Measurements from ENCODE around the gene PPP2R3A.
"Not testable (repeated sequence)": the region's sequence is repeated elsewhere in the genome, so short reads cannot be mapped to it uniquely, and the experiment has no call there.

PPP2R3A gene

DNA sequence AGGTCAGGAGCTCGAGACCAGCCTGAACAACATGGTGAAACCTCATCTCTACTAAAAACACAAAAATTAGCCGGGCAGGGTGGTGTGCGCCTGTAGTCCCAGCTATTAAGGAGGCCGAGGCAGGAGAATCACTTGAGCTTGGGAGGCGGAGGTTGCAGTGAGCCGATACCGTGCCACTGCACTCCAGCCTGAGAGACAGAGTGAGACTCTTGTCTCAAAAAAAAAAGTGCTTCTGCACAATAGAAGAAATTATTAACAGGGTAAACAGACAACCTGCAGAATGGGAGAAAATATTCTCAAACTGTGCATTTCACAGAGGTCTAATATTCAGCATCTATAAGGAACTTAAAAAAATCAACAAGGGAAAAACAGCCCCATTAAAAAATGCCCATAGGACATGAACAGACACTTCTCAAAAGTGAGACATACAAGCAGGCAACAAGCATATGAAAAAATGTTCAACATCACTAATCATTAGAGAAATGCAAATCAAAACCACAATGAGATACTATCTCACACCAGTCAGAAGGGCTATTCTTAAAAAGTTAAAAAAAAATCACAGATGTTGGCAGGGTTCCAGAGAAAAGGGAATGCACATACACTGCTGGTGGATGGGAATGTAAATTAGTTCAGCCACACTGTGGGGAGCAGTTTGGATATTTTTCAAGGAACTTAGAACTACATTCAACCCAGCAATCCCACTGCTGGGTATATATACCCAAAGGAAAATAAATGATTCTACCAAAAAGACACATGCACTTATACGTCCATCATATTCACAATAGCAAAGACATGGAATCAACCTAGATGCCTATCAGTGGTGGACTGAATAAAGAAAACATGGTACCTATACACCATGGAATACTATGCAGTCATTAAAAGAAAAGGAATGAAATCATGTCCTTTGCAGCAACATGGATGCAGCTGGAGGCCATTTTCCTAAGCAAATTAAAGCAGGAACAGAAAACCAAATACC, 155.1 kb downstream of the PPP2R3A start:
- H3K4me2 ChIP-seq: peak overlapping the region; percentile 19; the same call in 1 of the 2 replicates
- no peak overlapping the region for H3K9ac ChIP-seq
- H3K27ac ChIP-seq: no peak overlapping the region
- peaks cover 4% of the 10 kb centered on the region; the same call in 1 of the 2 replicates for H3K9me3 ChIP-seq
- H3K36me3 ChIP-seq: no peaks in the 10 kb centered on the region
- no peak overlapping the region for H3K4me3 ChIP-seq
- no peak for TF ChIP-seq Cebpa-rat (IDR thresholded peaks at IDR 0.05)
- peaks cover 9% of the 10 kb centered on the region for H3K4me1 ChIP-seq
- H3K27me3 ChIP-seq: no peaks in the 10 kb centered on the region
- H4K20me1 ChIP-seq: no peaks in the 10 kb centered on the region

DNA sequence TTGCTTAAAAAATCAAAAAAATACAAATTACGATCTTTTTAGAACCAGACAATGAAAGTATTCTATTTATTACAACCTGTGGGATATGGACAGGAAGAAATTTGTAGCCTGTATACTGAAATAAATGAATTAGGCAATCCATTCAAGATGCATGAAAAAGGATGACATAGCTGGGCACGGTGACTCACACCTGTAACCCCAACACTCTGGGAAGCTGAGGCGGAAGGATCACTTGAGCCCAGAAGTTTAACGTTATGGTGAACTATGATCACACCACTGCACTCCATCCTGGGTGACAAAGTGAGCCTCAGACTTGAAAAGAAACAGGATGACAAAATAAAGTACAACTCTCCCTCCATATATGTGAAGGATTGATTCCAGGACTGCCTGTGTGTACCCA, 156.5 kb downstream of the PPP2R3A start:
- H3K9me3 ChIP-seq: peaks cover 11% of the 10 kb centered on the region

DNA sequence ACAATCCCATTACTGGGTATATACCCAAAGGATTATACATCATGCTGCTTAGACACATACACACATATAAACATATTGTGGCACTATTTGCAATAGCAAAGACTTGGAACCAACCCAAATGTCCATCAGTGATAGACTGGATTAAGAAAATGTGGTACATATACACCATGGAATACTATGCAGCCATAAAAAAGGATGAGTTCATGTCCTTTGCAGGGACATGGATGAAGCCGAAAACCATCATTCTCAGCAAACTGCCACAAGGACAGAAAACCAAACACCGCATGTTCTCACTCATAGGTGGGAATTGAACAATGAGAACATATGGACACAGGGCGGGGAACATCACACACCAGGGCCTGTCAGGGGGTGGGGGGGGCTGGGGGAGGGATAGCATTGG, 166.1 kb downstream of the PPP2R3A start:
- H4K20me1 ChIP-seq, H3K27me3 ChIP-seq, H3K9me3 ChIP-seq, H3K27ac ChIP-seq, H3K9ac ChIP-seq, H3K4me3 ChIP-seq, H3K4me2 ChIP-seq, H3K36me3 ChIP-seq: not testable (repeated sequence)
- peaks cover 32% of the 10 kb centered on the region for H3K4me1 ChIP-seq

More for the DNA sequence above, 156.5 kb downstream of the PPP2R3A start:
- no peak overlapping the region for H3K4me2 ChIP-seq
- no peaks in the 10 kb centered on the region for H3K27me3 ChIP-seq
- no peak overlapping the region for H3K4me3 ChIP-seq
- H3K36me3 ChIP-seq: no peaks in the 10 kb centered on the region; the same call in 1 of the 2 replicates
- no peak for TF ChIP-seq Cebpa-rat (IDR thresholded peaks at IDR 0.05)
- H4K20me1 ChIP-seq: no peaks in the 10 kb centered on the region
- no peak overlapping the region for H3K9ac ChIP-seq
- peaks cover 9% of the 10 kb centered on the region for H3K4me1 ChIP-seq
- no peak overlapping the region for H3K27ac ChIP-seq

DNA sequence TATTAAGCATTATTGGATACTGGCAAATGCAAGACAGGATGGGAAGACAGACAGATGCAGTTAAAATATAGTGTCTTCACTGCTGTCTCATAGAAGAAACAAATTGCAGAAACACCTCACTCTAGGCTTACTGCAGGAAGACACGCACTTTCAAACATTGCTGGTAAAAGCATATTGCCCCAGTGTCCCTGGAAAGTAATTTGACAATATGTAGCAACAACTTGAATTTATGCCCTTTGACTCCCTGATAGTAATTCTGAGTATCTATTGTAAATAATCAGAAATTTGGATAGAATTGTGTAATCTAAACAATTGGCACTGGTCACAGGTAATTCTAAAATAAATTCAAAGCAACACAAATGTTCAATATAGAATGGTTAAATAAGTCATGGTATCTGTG, 168.6 kb downstream of the PPP2R3A start:
- Histone ChIP-seq H3K9me3 (no peaks in the 10 kb centered on the region), H3K27me3 (no peaks in the 10 kb centered on the region), H3K4me3 (no peak overlapping the region), H4K20me1 (no peaks in the 10 kb centered on the region), H3K4me1 (peaks cover 53% of the 10 kb centered on the region), H3K36me3 (no peaks in the 10 kb centered on the region), H3K4me2 (peak overlapping the region; percentile 84; the same call in 1 of the 2 replicates), H3K9ac (no peak overlapping the region), H3K27ac (0 out of 2 replicates have a peak overlapping the region, but pooled peaks have one; percentile 6)
- no peak for TF ChIP-seq Cebpa-rat (IDR thresholded peaks at IDR 0.05)

DNA sequence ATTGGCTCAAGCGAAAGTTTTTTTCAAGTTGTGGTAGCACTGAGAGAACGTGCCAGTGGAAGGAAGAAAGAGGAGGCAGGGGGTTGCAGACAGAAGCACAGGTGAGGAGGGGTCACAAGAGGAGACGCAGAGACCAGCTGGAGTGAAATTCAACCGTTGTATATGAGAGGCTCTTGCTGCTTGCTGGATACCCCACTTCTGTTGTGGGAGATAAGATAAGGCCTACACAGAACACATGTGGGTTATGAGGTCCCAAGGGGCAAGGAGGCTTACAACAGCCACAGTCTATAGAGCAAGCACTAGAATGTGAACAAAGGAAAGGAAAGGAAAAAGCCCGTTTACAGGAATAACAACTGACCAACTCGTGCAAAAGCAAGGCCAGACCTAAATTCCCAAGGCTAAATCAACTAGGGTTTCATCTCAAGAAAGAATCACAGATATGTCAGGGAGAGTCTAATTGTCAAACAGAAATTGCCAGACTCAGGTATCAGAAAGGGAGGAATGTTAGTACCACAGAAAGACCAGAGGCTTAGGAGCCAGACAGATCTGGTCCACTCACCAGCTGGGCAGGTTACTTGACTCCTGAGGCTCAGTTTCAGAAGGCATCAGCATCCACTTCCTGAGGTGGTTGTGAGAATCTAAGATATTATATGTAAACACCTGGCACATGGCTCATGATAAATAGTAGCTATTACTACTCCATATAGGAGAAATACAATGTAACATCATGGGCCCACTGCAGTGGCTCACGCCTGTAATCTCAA, 169.7 kb downstream of the PPP2R3A start:
- H4K20me1 ChIP-seq: no peaks in the 10 kb centered on the region
- H3K4me3 ChIP-seq: no peak overlapping the region; the same call in 1 of the 2 replicates
- H3K4me2 ChIP-seq: peak overlapping the region; percentile 84
- peak overlapping the region; percentile 31; the same call in 1 of the 2 replicates for H3K9ac ChIP-seq
- H3K9me3 ChIP-seq: no peaks in the 10 kb centered on the region
- TF ChIP-seq Cebpa-rat (IDR thresholded peaks at IDR 0.05): no peak
- peak overlapping the region; percentile 75 for H3K27ac ChIP-seq
- H3K27me3 ChIP-seq: no peaks in the 10 kb centered on the region
- H3K4me1 ChIP-seq: peaks cover 61% of the 10 kb centered on the region
- H3K36me3 ChIP-seq: no peaks in the 10 kb centered on the region

DNA sequence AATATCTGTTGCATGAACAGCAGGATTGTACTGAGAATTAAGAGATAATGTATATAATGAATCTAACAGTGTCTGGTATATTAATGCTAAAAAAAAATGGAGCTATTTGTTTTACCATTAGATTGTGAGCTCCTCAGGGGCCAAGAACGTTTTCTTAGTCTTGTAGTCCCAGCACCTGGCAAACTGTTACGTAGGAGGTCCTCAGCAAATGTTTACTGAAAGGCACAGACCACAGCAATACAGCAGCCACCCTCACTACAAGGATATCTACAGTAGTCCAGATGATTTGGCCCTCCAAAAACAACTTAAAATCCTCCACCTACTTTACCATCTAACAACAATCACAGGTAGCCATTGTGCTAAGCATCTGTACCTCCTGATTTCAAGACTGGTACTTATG, 170.9 kb downstream of the PPP2R3A start:
- Histone ChIP-seq H4K20me1 (0 out of 2 replicates have a peak, but pooled peaks cover 6% of the 10 kb centered on the region), H3K4me2 (peak overlapping the region; percentile 84)

DNA sequence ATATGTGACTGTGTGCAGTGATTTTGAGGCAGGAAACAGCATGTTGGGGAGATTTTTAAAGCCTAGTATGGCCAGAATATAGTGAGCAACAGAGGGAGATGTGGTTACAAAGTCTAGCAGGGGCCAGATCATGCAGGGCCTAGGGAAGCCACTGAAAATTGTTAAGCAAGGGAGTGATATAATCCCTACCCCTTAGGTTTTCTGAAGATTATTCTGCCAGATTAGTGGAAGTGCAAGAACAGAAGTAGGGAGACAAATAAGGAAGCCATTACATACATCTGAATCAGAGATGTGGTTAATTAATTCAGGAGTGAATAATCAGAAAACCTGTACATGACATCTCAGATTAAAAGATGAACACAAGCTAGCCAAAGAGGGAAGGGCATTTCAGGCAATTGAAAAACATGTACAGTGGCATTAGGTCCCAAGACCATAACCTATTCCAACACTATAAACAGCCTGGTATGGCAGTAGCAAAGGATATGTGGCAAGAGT, 175.8 kb downstream of the PPP2R3A start:
- Histone ChIP-seq H3K9me3 (no peaks in the 10 kb centered on the region), H3K4me2 (no peak overlapping the region), H3K4me1 (peaks cover 52% of the 10 kb centered on the region), H3K27me3 (no peaks in the 10 kb centered on the region), H3K4me3 (no peak overlapping the region), H3K9ac (no peak overlapping the region), H3K27ac (0 out of 2 replicates have a peak overlapping the region, but pooled peaks have one; percentile 7), H4K20me1 (peaks cover 16% of the 10 kb centered on the region; the same call in 1 of the 2 replicates), H3K36me3 (peaks cover 24% of the 10 kb centered on the region; the same call in 1 of the 2 replicates)
- TF ChIP-seq Cebpa-rat (IDR thresholded peaks at IDR 0.05): no peak

More for the DNA sequence above, 170.9 kb downstream of the PPP2R3A start:
- H3K4me1 ChIP-seq: peaks cover 73% of the 10 kb centered on the region
- H3K27me3 ChIP-seq: no peaks in the 10 kb centered on the region
- H3K4me3 ChIP-seq: no peak overlapping the region
- no peak overlapping the region for H3K9ac ChIP-seq
- no peak for TF ChIP-seq Cebpa-rat (IDR thresholded peaks at IDR 0.05)
- H3K36me3 ChIP-seq: no peaks in the 10 kb centered on the region
- no peaks in the 10 kb centered on the region for H3K9me3 ChIP-seq
- 0 out of 2 replicates have a peak overlapping the region, but pooled peaks have one; percentile 19 for H3K27ac ChIP-seq

DNA sequence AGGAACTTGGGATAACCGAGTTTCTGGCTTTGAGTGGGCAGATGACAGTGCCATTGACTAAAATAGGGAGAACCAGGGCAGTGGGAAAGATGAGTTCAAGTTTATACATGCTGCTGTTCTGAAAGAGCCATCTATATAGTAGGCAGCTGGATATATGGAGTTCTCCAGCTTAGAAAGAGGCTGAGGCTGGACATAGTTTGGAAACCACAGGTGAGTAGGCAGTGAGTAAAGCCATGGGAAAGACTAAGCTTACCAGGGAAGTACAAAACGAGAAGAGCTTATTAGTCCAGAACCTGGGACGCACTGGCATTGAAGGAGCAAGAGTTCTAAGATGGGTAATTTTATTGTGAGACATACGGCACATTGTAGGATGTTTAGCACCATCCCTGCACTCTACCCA, 176.4 kb downstream of the PPP2R3A start:
- H3K4me2 ChIP-seq: no peak overlapping the region
- no peak for TF ChIP-seq Cebpa-rat (IDR thresholded peaks at IDR 0.05)
- peaks cover 20% of the 10 kb centered on the region for H4K20me1 ChIP-seq
- H3K27me3 ChIP-seq: no peaks in the 10 kb centered on the region
- H3K4me1 ChIP-seq: peaks cover 46% of the 10 kb centered on the region
- no peaks in the 10 kb centered on the region for H3K9me3 ChIP-seq
- no peak overlapping the region for H3K4me3 ChIP-seq
- no peak overlapping the region for H3K27ac ChIP-seq
- peaks cover 25% of the 10 kb centered on the region; the same call in 1 of the 2 replicates for H3K36me3 ChIP-seq
- H3K9ac ChIP-seq: no peak overlapping the region

DNA sequence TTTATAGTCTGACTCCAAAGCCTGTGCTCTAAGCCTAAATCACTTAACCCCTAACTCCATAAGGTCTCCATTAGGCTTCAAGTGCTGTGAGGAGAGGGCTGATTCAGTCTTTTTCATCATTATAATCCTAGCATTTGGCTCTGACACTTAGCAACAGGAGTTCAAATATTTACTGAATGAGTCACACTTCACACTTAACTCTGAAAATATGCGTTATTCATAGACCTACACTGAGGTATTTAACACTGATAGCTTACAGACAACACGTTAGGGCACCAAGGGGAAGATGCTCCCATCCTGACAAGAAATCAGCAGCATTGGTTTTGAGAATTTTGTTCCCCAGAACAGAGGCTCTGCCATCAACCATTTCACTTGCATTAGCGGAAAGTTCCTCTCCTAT, 177.1 kb downstream of the PPP2R3A start:
- H4K20me1 ChIP-seq: peaks cover 27% of the 10 kb centered on the region
- no peak for TF ChIP-seq Cebpa-rat (IDR thresholded peaks at IDR 0.05)
- H3K4me3 ChIP-seq: no peak overlapping the region
- H3K27me3 ChIP-seq: no peaks in the 10 kb centered on the region
- no peak overlapping the region for H3K4me2 ChIP-seq
- no peak overlapping the region for H3K9ac ChIP-seq
- peaks cover 43% of the 10 kb centered on the region for H3K4me1 ChIP-seq
- peaks cover 32% of the 10 kb centered on the region; the same call in 1 of the 2 replicates for H3K36me3 ChIP-seq
- no peaks in the 10 kb centered on the region for H3K9me3 ChIP-seq
- no peak overlapping the region for H3K27ac ChIP-seq

DNA sequence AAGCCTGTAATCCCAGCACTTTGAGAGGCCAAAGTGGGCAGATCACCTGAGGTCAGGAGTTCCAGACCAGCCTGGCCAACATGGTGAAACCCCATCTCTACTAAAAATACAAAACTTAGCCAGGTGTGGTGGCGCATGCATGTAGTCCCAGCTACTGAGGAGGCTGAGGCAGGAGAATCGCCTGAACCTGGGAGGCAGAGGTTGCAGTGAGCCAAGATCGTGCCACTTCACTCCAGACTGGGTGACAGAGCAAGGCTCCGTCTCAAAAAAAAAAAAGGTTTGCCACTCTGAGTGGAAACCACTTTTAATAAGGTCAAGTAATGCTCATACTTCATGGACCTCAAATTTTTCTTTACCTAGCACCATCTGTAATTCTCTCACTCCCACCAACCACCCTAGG, 178.9 kb downstream of the PPP2R3A start:
- peaks cover 45% of the 10 kb centered on the region for H4K20me1 ChIP-seq
- H3K36me3 ChIP-seq: peaks cover 46% of the 10 kb centered on the region; the same call in 1 of the 2 replicates
- peaks cover 25% of the 10 kb centered on the region for H3K4me1 ChIP-seq
- H3K4me2 ChIP-seq, H3K9me3 ChIP-seq, H3K27ac ChIP-seq, H3K9ac ChIP-seq, H3K4me3 ChIP-seq, H3K27me3 ChIP-seq: not testable (repeated sequence)

Data from BLaER1 (cell line).